ENCODE measurements around the gene SPOCK2.

SPOCK2 gene

GRCh38 chr10:72066318-72067284 is 21.8 kb downstream of the SPOCK2 start:
- no peak overlapping the region for H3K27ac ChIP-seq (ENCODE audit: low read depth, low read length)
- no peak overlapping the region for H3K4me3 ChIP-seq (ENCODE audit: low read depth in 1 of 2, low read length in 2 of 2)
- no peaks in the 10 kb centered on the region for H3K36me3 ChIP-seq (ENCODE audit: insufficient read depth, low read length)
- H3K4me1 ChIP-seq (ENCODE audit: insufficient read depth, low read length), result no peaks in the 10 kb centered on the region
- no peaks in the 10 kb centered on the region for H3K27me3 ChIP-seq (ENCODE audit: control insufficient read depth in 1 of 2, insufficient read depth in 2 of 2, low read length in 2 of 2)
- H3K9me3 ChIP-seq (ENCODE audit: low read length), result no peaks in the 10 kb centered on the region
- no peak overlapping the region for H3K9ac ChIP-seq (ENCODE audit: low read length)

GRCh38 chr10:72065439-72066025 is 22.8 kb downstream of the SPOCK2 start:
- Histone ChIP-seq H3K4me1 (ENCODE audit: insufficient read depth, low read length) (no peaks in the 10 kb centered on the region), H3K4me3 (ENCODE audit: low read depth in 1 of 2, low read length in 2 of 2) (no peak overlapping the region), H3K27me3 (ENCODE audit: control insufficient read depth in 1 of 2, insufficient read depth in 2 of 2, low read length in 2 of 2) (no peaks in the 10 kb centered on the region), H3K9ac (ENCODE audit: low read length) (no peak overlapping the region), H3K36me3 (ENCODE audit: insufficient read depth, low read length) (no peaks in the 10 kb centered on the region), H3K9me3 (ENCODE audit: low read length) (no peaks in the 10 kb centered on the region), H3K27ac (ENCODE audit: low read depth, low read length) (no peak overlapping the region)

- Histone ChIP-seq H3K9ac (ENCODE audit: low read length) (no peak overlapping the region), H3K36me3 (ENCODE audit: insufficient read depth, low read length) (no peaks in the 10 kb centered on the region), H3K27ac (ENCODE audit: low read depth, low read length) (no peak overlapping the region), H3K27me3 (ENCODE audit: control insufficient read depth in 1 of 2, insufficient read depth in 2 of 2, low read length in 2 of 2) (no peaks in the 10 kb centered on the region), H3K4me3 (ENCODE audit: low read depth in 1 of 2, low read length in 2 of 2) (no peak overlapping the region), H3K4me1 (ENCODE audit: insufficient read depth, low read length) (no peaks in the 10 kb centered on the region), H3K9me3 (ENCODE audit: low read length) (no peaks in the 10 kb centered on the region)
These were observed 24.5 kb downstream of the SPOCK2 start for GRCh38 chr10:72063703-72064391.

GRCh38 chr10:72062832-72063702 is 25.3 kb downstream of the SPOCK2 start:
- Histone ChIP-seq H3K9me3 (ENCODE audit: low read length) (no peaks in the 10 kb centered on the region), H3K9ac (ENCODE audit: low read length) (no peak overlapping the region), H3K27ac (ENCODE audit: low read depth, low read length) (no peak overlapping the region), H3K36me3 (ENCODE audit: insufficient read depth, low read length) (no peaks in the 10 kb centered on the region), H3K27me3 (ENCODE audit: control insufficient read depth in 1 of 2, insufficient read depth in 2 of 2, low read length in 2 of 2) (no peaks in the 10 kb centered on the region), H3K4me1 (ENCODE audit: insufficient read depth, low read length) (no peaks in the 10 kb centered on the region), H3K4me3 (ENCODE audit: low read depth in 1 of 2, low read length in 2 of 2) (no peak overlapping the region)

GRCh38 chr10:72062382-72062781 is 26.0 kb downstream of the SPOCK2 start:
- Histone ChIP-seq H3K9me3 (ENCODE audit: low read length) (no peaks in the 10 kb centered on the region), H3K27me3 (ENCODE audit: control insufficient read depth in 1 of 2, insufficient read depth in 2 of 2, low read length in 2 of 2) (no peaks in the 10 kb centered on the region), H3K4me3 (ENCODE audit: low read depth in 1 of 2, low read length in 2 of 2) (no peak overlapping the region), H3K27ac (ENCODE audit: low read depth, low read length) (no peak overlapping the region), H3K4me1 (ENCODE audit: insufficient read depth, low read length) (no peaks in the 10 kb centered on the region), H3K9ac (ENCODE audit: low read length) (no peak overlapping the region), H3K36me3 (ENCODE audit: insufficient read depth, low read length) (no peaks in the 10 kb centered on the region)

- H3K36me3 ChIP-seq (ENCODE audit: insufficient read depth, low read length), result no peaks in the 10 kb centered on the region
- no peak overlapping the region for H3K4me3 ChIP-seq (ENCODE audit: low read depth in 1 of 2, low read length in 2 of 2)
- H3K9ac ChIP-seq (ENCODE audit: low read length), result no peak overlapping the region
- no peaks in the 10 kb centered on the region for H3K9me3 ChIP-seq (ENCODE audit: low read length)
- no peaks in the 10 kb centered on the region for H3K4me1 ChIP-seq (ENCODE audit: insufficient read depth, low read length)
- H3K27me3 ChIP-seq (ENCODE audit: control insufficient read depth in 1 of 2, insufficient read depth in 2 of 2, low read length in 2 of 2), result no peaks in the 10 kb centered on the region
- H3K27ac ChIP-seq (ENCODE audit: low read depth, low read length), result no peak overlapping the region
These were observed 26.4 kb downstream of the SPOCK2 start for GRCh38 chr10:72061930-72062329.

- no peaks in the 10 kb centered on the region for H3K4me1 ChIP-seq (ENCODE audit: insufficient read depth, low read length)
These were observed 26.9 kb downstream of the SPOCK2 start for GRCh38 chr10:72061491-72061890.

GRCh38 chr10:72059843-72060822 is 28.2 kb downstream of the SPOCK2 start:
- no peak overlapping the region for H3K4me3 ChIP-seq (ENCODE audit: low read depth in 1 of 2, low read length in 2 of 2)
- no peak overlapping the region for H3K9ac ChIP-seq (ENCODE audit: low read length)
- no peaks in the 10 kb centered on the region for H3K4me1 ChIP-seq (ENCODE audit: insufficient read depth, low read length)
- H3K27me3 ChIP-seq (ENCODE audit: control insufficient read depth in 1 of 2, insufficient read depth in 2 of 2, low read length in 2 of 2), result no peaks in the 10 kb centered on the region
- no peaks in the 10 kb centered on the region for H3K36me3 ChIP-seq (ENCODE audit: insufficient read depth, low read length)
- no peaks in the 10 kb centered on the region for H3K9me3 ChIP-seq (ENCODE audit: low read length)
- H3K27ac ChIP-seq (ENCODE audit: low read depth, low read length), result no peak overlapping the region

More at GRCh38 chr10:72061491-72061890, 26.9 kb downstream of the SPOCK2 start:
- no peak overlapping the region for H3K9ac ChIP-seq (ENCODE audit: low read length)
- H3K4me3 ChIP-seq (ENCODE audit: low read depth in 1 of 2, low read length in 2 of 2), result no peak overlapping the region
- H3K36me3 ChIP-seq (ENCODE audit: insufficient read depth, low read length), result no peaks in the 10 kb centered on the region
- no peaks in the 10 kb centered on the region for H3K27me3 ChIP-seq (ENCODE audit: control insufficient read depth in 1 of 2, insufficient read depth in 2 of 2, low read length in 2 of 2)
- H3K9me3 ChIP-seq (ENCODE audit: low read length), result no peaks in the 10 kb centered on the region
- no peak overlapping the region for H3K27ac ChIP-seq (ENCODE audit: low read depth, low read length)

GRCh38 chr10:72058989-72059842 is 29.1 kb downstream of the SPOCK2 start:
- H3K36me3 ChIP-seq (ENCODE audit: insufficient read depth, low read length), result no peaks in the 10 kb centered on the region
- H3K27me3 ChIP-seq (ENCODE audit: control insufficient read depth in 1 of 2, insufficient read depth in 2 of 2, low read length in 2 of 2), result no peaks in the 10 kb centered on the region
- H3K9ac ChIP-seq (ENCODE audit: low read length), result no peak overlapping the region
- H3K4me1 ChIP-seq (ENCODE audit: insufficient read depth, low read length), result no peaks in the 10 kb centered on the region
- H3K9me3 ChIP-seq (ENCODE audit: low read length), result no peaks in the 10 kb centered on the region
- H3K27ac ChIP-seq (ENCODE audit: low read depth, low read length), result no peak overlapping the region
- H3K4me3 ChIP-seq (ENCODE audit: low read depth in 1 of 2, low read length in 2 of 2), result no peak overlapping the region
